Tibial nerve (tissue), 3 donors: ENCODE data around the gene TSPAN19.

Experiments used
- CTCF ChIP-seq, 5 experiments: fragments of 200-600 bp in 3 of 5; fragments of 450-650 bp in 2 of 5; sonication (generic) in 3 of 5; IDR thresholded peaks; one replicate each; pipeline ENCODE4 v1.5.1; 2016 to 2019; ENCODE audit warnings: antibody characterized with exemption in 5 of 5, mild to moderate bottlenecking in 3 of 5, moderate library complexity in 2 of 5
- POLR2A ChIP-seq, 2 donors: fragments of 450-650 bp; IDR thresholded peaks; one replicate each; pipeline ENCODE4 v1.6.1; 2017; ENCODE audit warnings: antibody characterized with exemption in 2 of 2, mild to moderate bottlenecking in 2 of 2, moderate library complexity in 2 of 2

- TF ChIP-seq CTCF (IDR thresholded peaks at IDR 0.05), result no peak
- no peak for TF ChIP-seq POLR2A (IDR thresholded peaks at IDR 0.05)
These were observed 24.8 kb upstream of the TSPAN19 start for GRCh38 chr12:85060916-85061315.
